Hepatocyte (in vitro differentiated cells): Measurements from ENCODE around the gene MFGE8.

Experiments used
- EZH2phosphoT487 ChIP-seq: fragments of 200-600 bp; sonication (generic); IDR thresholded peaks from one replicate; pipeline ENCODE4 v1.6.1; 2018; ENCODE audit warnings: antibody characterized with exemption, mild to moderate bottlenecking, low read depth, moderate library complexity; ENCODE audit not compliant: unreplicated experiment, severe bottlenecking
- TF ChIP-seq, protein P1 (sequence below): fragments of 200-600 bp; sonication (generic); IDR thresholded peaks from 2 replicates; pipeline ENCODE4 v1.5.1; 2016; ENCODE audit warnings: antibody characterized with exemption, mild to moderate bottlenecking; ENCODE audit not compliant: poor library complexity

GRCh38 chr15:88900982-88901418, 12.2 kb downstream of the MFGE8 start:
- TF ChIP-seq EZH2phosphoT487 = no peak
- TF ChIP-seq, protein P1, sequence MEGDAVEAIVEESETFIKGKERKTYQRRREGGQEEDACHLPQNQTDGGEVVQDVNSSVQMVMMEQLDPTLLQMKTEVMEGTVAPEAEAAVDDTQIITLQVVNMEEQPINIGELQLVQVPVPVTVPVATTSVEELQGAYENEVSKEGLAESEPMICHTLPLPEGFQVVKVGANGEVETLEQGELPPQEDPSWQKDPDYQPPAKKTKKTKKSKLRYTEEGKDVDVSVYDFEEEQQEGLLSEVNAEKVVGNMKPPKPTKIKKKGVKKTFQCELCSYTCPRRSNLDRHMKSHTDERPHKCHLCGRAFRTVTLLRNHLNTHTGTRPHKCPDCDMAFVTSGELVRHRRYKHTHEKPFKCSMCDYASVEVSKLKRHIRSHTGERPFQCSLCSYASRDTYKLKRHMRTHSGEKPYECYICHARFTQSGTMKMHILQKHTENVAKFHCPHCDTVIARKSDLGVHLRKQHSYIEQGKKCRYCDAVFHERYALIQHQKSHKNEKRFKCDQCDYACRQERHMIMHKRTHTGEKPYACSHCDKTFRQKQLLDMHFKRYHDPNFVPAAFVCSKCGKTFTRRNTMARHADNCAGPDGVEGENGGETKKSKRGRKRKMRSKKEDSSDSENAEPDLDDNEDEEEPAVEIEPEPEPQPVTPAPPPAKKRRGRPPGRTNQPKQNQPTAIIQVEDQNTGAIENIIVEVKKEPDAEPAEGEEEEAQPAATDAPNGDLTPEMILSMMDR = no peak
